ENCODE data around the gene IQUB.

Gene IQUB

DNA sequence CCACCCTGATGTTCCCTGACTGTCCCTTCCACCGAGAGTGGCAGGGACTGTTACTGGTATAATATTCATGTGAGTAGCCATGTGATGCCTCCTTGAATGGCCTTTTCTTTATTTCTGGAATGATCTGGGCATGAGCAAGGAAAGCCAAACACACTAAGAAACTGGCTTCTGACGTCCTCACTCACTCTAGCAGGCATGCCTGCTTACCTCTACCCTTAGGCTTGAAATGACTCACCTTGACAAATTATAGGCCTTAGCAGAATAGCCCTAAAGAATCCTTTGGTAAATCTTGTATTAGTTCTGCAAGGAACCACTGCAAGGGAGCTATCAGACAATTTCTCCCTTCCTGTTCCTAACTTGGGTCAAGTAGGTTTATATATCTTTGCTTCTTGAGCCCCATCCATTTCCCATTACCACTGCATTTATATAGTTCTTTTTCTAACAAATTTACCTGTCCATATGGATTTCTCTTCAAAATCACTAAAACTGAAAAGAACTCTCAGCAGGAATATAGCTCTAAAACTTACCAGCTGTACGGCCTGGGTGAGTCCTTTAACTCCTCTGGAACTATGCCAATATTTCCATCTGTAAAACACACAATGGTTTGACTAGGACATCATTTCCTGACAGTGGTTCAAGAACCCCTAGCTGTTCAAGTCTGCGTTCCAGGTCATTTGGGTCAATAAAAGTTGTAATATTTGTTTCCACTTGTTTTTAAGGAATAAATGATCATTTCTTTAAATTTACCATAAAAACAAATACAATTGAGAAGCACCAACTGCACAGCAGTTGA, 36.2 kb upstream of the IQUB start:
- no peaks in the 10 kb centered on the region for H3K9me2 ChIP-seq (replicated peaks; ENCODE audit: control insufficient read depth, low read length)
- no peaks in the 10 kb centered on the region for H3K4me1 ChIP-seq (ENCODE audit: control insufficient read depth, low read length)
- H3K27ac ChIP-seq (ENCODE audit: low read depth, low read length) = no peak overlapping the region
- no peaks in the 10 kb centered on the region for H3F3A ChIP-seq (ENCODE audit: control insufficient read depth, insufficient read depth)
- no peaks in the 10 kb centered on the region for H3K9me3 ChIP-seq (ENCODE audit: control insufficient read depth, insufficient read depth, low read length)
- TF ChIP-seq EZH2phosphoT487 (IDR thresholded peaks at IDR 0.05; ENCODE audit: borderline replicate concordance, low read length) = no peak
- TF ChIP-seq, protein P1, sequence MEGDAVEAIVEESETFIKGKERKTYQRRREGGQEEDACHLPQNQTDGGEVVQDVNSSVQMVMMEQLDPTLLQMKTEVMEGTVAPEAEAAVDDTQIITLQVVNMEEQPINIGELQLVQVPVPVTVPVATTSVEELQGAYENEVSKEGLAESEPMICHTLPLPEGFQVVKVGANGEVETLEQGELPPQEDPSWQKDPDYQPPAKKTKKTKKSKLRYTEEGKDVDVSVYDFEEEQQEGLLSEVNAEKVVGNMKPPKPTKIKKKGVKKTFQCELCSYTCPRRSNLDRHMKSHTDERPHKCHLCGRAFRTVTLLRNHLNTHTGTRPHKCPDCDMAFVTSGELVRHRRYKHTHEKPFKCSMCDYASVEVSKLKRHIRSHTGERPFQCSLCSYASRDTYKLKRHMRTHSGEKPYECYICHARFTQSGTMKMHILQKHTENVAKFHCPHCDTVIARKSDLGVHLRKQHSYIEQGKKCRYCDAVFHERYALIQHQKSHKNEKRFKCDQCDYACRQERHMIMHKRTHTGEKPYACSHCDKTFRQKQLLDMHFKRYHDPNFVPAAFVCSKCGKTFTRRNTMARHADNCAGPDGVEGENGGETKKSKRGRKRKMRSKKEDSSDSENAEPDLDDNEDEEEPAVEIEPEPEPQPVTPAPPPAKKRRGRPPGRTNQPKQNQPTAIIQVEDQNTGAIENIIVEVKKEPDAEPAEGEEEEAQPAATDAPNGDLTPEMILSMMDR (IDR thresholded peaks at IDR 0.05; ENCODE audit: low read depth, low read length, poor library complexity, severe bottlenecking) = no peak
- no peaks in the 10 kb centered on the region for H3K79me2 ChIP-seq (ENCODE audit: control insufficient read depth, low read length)
- peaks cover 9% of the 10 kb centered on the region; the same call in 1 of the 2 replicates for H3K27me3 ChIP-seq (ENCODE audit: control insufficient read depth, low read length)
- no peak overlapping the region for H3K4me2 ChIP-seq (ENCODE audit: low read length)
- H3K36me3 ChIP-seq (ENCODE audit: control insufficient read depth, low read length) = no peaks in the 10 kb centered on the region
- H4K20me1 ChIP-seq (ENCODE audit: control insufficient read depth, insufficient read depth, low read depth, low read length) = no peaks in the 10 kb centered on the region
- H3K4me3 ChIP-seq (ENCODE audit: low read length) = no peak overlapping the region

DNA sequence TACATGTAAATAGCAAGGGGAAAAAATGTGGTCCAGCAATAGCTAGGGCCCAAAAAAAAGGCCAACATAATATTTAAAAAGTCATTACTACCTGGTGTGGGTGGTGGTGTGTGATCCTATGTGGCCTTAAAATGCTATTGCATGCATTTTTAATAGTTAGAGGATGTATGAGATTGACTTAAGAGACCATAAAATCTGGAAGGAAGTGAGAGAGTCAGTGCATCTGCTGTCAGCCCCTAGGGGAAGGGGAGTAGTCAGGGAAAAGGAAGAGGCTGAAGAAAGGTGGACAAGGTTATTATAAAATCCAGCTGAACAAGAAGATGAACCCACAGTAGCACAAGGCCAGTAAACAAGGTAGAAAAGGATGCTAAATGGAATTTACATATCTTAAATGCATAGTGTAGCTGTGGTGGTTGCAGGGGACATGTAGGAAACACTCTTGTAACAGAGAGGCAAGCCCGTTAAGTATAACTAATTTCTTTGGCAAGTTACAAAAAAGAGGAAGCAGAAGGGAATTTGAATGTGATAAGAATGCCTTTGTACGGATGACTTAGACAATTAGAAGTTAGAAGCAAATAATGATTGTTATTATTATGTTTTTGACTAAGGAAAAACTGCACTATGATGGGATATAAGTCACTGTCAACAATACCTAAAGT, 35.1 kb upstream of the IQUB start:
- Histone ChIP-seq H3K27me3 (ENCODE audit: control insufficient read depth, low read length) (peaks cover 6% of the 10 kb centered on the region; the same call in 1 of the 2 replicates), H3K36me3 (ENCODE audit: control insufficient read depth, low read length) (no peaks in the 10 kb centered on the region), H3K9me2 (replicated peaks; ENCODE audit: control insufficient read depth, low read length) (no peaks in the 10 kb centered on the region), H3K9me3 (ENCODE audit: control insufficient read depth, insufficient read depth, low read length) (no peaks in the 10 kb centered on the region), H3K79me2 (ENCODE audit: control insufficient read depth, low read length) (no peaks in the 10 kb centered on the region), H3K4me3 (ENCODE audit: low read length) (no peak overlapping the region), H3K4me1 (ENCODE audit: control insufficient read depth, low read length) (no peaks in the 10 kb centered on the region), H3F3A (ENCODE audit: control insufficient read depth, insufficient read depth) (no peaks in the 10 kb centered on the region), H3K4me2 (ENCODE audit: low read length) (no peak overlapping the region), H4K20me1 (ENCODE audit: control insufficient read depth, insufficient read depth, low read depth, low read length) (no peaks in the 10 kb centered on the region), H3K27ac (ENCODE audit: low read depth, low read length) (no peak overlapping the region)
- TF ChIP-seq, protein P1 (IDR thresholded peaks at IDR 0.05; ENCODE audit: low read depth, low read length, poor library complexity, severe bottlenecking) = no peak
- TF ChIP-seq EZH2phosphoT487 (IDR thresholded peaks at IDR 0.05; ENCODE audit: borderline replicate concordance, low read length) = no peak

DNA sequence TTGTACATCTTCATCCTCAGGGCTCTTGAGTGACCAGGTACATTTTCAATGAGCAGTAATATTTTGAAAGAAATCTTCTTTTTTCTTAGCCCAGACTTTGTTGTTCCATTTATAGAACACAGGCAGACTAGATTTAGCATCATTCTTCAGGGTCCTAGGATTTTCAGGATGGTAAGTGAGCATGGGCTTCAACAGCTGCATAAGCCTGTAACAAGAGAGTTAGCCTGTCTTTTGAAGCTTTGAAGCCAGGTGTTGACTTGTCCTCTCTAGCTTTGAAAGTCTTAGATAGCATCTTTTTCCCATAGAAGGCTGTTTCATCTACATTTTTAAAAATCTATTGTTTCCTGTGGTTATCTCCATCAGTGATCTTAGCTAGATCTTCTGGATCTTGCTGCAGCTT, 27.7 kb upstream of the IQUB start:
- no peaks in the 10 kb centered on the region for H3K9me3 ChIP-seq (ENCODE audit: control insufficient read depth, insufficient read depth, low read length)
- TF ChIP-seq, protein P1 (IDR thresholded peaks at IDR 0.05; ENCODE audit: low read depth, low read length, poor library complexity, severe bottlenecking) = no peak
- TF ChIP-seq EZH2phosphoT487 (IDR thresholded peaks at IDR 0.05; ENCODE audit: borderline replicate concordance, low read length) = no peak
- peaks cover 4% of the 10 kb centered on the region; the same call in 1 of the 2 replicates for H3K36me3 ChIP-seq (ENCODE audit: control insufficient read depth, low read length)
- no peaks in the 10 kb centered on the region for H4K20me1 ChIP-seq (ENCODE audit: control insufficient read depth, insufficient read depth, low read depth, low read length)
- no peaks in the 10 kb centered on the region for H3K27me3 ChIP-seq (ENCODE audit: control insufficient read depth, low read length)
- H3K27ac ChIP-seq (ENCODE audit: low read depth, low read length) = no peak overlapping the region
- H3K79me2 ChIP-seq (ENCODE audit: control insufficient read depth, low read length) = peaks cover 5% of the 10 kb centered on the region
- no peak overlapping the region for H3K4me3 ChIP-seq (ENCODE audit: low read length)
- no peaks in the 10 kb centered on the region for H3K9me2 ChIP-seq (replicated peaks; ENCODE audit: control insufficient read depth, low read length)
- H3K4me1 ChIP-seq (ENCODE audit: control insufficient read depth, low read length) = peaks cover 7% of the 10 kb centered on the region
- no peak overlapping the region for H3K4me2 ChIP-seq (ENCODE audit: low read length)
- H3F3A ChIP-seq (ENCODE audit: control insufficient read depth, insufficient read depth) = no peaks in the 10 kb centered on the region

All from DOHH2 (cell line).